IPS DF 19.7 (cell line): Measurements from ENCODE around the gene LEO1.
"Not testable (repeated sequence)": the region's sequence is repeated elsewhere in the genome, so short reads cannot be mapped to it uniquely, and the experiment has no call there.

ENCODE experiments used
- DNase-seq: peaks from one replicate; pipeline ENCODE4 v3.0.0-alpha.2; 2013; ENCODE audit warnings: low read depth, low spot score

Gene LEO1

DNA sequence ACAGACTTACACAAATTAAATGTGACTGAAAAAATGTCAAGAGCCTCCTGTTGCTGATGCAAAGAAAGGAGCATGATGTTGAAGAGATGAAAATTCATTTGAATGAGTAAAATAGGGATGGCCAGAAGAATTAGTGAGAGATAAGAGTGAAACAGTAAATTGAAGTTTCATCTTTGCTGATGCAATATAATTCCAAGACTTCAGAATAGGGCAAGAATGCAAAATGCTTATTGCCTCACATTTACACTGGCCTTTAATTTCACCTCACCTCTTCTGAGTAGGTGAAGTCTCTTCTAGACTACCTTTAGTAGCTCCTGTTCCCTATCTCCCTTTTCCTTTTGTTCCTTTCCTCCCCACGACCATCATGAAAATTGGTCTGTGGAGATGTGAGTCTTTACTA, 32.1 kb upstream of the LEO1 start:
- no peak for DNase-seq

DNA sequence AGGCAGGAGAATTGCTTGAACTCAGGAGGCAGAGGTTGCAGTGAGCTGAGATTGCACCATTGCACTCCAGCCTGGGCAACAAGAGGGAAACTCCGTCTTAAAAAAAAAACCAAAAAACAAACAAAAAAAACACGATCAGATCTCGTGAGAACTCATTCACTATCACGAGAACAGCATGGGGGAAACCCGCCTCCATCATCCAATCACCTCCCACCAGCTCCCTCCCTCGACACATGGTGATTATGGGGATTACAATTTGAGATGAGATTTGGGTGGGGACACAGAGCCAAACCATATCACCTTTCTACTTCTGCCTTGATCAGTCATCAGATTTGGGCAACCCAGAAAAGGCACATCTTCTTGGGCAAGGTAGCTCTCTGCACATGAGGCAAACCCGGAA, 31.5 kb upstream of the LEO1 start:
- not testable (repeated sequence) for DNase-seq

DNA sequence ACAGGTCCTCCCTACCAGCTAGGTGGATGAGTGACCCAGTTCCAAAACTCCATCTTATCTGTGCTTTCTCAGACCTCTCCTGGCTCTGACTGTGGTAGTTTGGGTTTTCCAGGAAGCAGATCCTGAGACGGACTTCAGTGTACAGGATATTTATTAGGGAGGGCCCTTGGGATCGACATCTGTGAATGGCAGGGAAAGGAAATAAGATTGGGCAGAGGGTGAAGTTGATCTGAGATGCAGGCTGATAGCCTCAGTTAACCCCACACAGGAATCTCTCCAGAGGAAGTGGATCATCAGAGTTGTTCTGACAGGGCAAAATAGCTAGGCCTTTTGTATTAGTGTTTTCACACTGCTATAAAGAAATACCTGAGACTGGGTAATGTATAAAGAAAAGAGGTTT, 30.8 kb upstream of the LEO1 start:
- DNase-seq = no peak

DNA sequence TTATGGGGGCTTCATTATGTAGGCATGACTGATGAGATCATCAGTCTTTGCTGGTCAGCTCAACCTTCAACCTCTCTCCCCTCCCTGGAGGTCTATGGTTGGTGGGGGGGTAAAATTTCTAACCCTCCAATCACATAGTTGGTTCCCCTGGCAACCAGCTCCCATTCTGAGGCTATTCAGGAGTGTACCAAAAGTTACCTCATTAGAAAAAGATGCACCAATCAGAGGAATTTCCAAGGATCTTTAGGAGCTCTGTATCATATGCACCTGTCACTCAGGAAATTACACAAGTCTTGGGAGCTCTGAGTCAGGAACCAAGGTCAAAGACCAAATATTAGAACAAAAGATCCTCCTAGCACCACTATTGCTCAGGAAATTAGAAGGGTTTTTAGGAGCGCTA, 21.4 kb upstream of the LEO1 start:
- DNase-seq = no peak

DNA sequence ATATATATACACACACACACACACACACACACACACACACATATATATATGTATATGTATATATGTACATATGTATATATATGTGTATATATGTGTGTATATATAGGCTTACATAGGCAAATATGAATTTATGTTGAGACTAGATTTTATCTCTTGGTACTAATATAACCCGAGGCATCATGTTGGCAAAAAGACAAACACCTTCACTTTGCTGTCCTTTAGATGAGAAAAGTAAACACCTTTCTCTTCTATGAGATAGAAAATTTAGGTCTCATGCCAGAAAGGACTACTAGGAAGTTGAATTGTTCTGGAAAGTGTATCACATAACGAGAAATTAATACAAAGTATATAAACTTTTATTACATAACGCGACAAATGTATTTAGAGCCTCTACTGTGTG, 19.6 kb upstream of the LEO1 start:
- no peak for DNase-seq

DNA sequence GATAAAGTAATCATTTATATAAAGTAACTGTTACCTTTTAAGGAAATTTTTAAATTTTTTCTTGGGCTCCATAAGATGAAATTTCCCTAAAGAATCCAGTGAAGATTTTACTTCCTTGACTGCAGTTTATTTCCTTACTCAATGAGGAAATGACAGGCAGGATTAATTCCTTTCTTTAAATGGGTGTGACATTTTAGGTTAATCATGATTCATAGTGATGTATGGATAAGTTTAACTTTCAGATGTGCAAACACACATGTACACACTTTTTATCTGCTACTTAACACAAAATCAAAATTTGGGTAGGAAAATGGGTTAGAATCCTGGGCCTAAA, 11.2 kb upstream of the LEO1 start:
- DNase-seq = no peak

DNA sequence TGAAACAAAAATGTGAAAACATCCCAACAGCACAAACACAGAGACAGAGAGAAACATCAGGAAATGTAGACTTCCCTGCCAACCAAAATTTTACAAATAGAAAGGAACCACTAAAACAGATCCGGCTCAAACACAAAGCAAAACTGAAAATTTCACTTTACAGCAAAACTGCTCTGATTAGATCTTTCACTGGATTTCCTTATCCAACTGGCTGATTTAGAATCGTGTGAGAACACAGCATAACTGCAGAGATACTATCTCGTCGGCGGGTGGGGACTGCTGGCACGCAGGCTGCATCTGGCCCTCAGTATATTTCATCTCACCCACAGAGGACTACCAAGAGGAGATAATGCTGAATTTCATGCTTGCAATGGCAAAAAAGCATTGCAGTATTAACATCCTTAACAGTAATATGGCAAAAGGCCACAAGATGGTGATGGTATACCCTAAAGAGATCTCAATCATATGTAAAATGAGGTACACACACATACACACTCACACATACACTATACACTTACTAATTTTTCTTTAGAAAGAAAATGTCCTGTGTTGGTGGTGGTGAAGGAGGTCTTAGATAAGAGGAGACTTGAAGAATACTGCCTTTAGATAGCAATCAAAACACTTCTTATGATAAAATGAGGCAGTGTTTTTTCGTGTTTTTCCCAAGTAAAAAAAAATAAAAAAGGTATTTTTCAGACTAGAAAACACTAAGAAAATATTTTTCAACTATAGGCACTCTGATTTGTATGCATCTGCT, 10.6 kb upstream of the LEO1 start:
- DNase-seq = no peak

DNA sequence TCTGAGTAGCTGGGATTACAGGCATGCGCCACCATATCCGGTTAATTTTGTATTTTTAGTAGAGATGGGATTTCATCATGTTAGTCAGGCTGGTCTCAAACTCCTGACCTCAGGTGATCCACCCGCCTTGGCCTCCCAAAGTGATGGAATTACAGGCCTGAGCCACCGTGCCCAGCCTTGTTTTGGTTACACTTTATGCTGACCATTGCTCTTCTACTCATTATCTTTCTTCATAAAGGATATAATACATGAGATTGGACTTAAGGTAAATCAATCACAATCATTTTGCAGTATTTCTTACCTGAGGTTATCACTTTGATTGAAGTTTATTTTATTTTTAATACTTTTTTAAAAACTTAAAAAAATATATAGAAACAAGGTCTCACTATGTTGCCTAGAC, 2.2 kb upstream of the LEO1 start:
- no peak for DNase-seq

DNA sequence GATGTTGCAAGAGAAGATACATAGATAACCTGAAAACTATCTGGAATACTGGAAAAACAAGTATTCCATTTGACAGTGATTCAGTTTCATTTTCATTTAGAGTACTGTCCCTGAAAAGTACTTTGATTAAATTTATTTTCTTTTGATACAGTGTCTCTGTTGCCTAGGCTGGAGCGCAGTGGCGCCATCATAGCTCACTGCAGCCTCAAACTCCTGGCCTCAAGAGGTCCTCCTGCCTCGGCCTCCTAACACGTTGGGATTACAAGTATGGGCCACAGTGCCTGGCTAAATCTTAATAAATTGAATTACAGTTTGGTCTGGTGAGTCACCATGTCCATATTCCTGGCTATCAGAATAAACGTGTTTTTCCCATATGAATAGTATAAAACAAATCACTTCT, 1.6 kb upstream of the LEO1 start:
- DNase-seq = no peak

DNA sequence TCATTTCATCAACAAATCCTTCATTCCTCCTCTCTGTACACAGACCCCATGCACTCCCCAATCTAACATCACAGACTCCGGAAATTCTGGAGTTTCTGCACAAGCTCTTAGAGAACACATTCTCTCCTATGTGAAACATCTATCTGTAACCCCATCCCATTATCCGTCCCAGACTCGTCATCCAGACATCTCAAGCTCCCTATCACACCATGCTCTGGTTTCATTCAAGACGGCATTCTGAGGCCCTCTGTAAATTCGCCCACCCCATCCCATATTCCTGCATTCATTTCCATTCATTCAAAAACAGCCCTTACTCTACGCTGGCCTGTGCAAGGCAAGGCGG, 575 bp downstream of the LEO1 start:
- no peak for DNase-seq

DNA sequence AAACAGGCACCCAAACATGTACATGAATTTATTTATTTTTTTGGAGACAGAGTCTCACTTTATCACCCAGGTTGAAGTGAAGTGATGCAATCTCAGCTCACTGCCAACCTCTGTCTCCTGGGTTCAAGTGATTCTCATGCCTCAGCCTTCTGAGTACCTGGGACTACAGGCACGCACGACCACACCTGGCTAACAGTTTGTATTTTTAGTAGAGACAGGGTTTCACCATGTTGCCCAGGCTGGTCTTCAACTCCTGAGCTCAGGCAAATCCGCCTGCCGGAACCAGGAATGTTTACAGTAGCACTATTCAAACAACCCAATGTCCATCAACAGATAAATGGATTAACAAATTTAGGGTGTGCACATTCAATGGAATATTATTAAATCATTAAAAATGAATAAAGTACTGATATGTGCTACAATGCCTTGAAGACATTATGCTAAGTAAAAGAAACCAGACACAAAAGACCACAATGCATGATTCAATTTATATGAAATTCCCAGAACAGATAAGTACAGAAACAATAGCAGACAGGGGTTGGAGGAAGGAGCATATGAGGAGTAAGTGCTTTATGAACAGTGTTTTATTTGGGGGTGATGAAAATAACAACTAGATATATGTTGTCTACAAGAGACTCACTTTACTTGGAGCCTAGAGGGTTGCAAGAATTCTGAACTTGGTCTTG, 1.3 kb downstream of the LEO1 start:
- DNase-seq = no peak

DNA sequence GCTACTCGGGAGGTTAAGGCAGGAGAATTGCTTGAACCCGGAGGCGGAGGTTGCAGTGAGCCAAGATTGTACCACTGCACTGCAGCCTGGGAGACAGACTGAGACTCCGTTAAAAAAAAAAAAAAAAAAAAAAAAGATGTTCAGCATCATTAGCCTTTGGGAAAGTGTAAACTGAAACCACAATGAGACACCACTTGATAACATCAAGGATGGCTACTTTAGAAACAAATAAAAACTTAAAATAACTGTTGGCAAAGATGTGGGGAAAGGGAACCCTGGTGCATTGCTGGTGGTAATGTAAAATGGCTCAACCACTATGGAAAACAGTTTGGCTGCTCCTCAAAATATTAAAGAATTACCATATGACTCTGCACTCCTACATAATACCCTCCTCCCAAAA, 1.9 kb downstream of the LEO1 start:
- no peak for DNase-seq

DNA sequence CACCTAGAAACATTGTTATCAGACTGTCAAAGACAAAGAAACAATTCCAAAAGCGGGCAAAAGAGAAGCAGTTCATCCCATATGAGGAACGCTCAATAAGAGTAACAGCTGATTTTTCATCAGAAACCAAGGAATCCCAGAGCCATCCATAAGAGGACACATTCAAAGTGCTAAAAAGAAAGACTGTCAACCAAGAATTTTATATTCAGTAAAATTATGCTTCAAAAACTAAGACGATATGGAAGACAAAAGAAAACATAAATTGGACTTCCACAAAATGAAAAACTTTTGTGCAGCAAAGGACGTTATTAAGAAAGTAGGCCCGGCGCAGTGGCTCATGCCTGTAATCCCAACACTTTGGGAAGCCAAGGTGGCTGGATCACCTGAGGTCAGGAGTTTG, 4.0 kb downstream of the LEO1 start:
- DNase-seq = no peak

DNA sequence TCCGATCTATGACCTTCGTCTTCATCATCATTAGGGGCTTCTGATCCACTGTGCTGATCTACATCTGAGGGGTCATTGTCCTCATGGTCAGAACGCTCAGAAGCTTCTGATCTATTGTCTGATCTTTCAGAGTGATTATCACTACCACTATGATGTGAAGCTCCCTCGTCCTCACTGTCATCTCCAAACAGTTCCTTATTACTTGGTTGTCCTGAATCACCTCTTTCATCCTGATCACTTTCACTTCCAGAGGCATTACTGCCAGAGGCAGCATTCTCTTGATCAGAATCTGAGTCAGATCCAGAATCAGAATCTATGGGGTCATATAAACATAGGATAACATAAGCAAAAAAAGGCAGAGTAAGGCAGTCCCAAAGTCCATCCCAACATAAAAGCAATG, 5.4 kb downstream of the LEO1 start:
- no peak for DNase-seq

DNA sequence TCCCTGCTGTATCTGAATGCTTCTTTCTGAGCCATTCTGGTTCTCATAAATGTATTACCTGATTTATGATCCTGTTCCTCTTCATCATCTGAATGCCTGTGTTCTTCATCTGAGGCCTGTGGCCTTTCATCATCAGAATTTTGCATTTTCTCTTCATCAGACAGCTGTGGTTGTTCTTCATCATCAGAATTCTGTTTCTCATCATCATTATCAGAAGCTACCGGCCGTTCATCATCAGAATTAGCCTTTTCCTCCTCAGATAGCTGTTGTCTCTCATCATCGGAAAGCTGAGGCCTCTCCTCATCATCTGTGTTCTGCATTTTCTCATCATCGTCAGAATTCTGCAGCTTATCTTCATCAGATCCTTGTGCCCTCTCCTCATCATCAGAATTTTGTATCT, 5.9 kb downstream of the LEO1 start:
- no peak for DNase-seq

DNA sequence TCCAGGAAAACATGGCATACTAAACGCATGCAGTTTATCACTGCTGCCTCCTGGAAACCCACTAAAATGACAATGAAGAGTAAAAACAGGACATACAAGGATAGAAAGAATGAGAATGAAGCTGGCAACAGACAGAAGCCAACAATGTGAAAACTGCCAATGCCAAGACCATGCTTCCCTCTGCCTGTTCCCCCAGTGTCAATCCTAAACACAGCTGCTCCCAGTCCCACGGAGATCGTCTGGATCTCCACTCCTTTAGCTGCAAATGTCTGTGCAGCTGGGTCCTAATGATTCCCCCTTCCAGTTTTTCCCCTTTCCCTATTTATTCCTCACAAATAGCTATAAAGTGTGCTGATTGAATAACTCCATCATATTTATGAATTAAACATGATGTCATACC, 16.1 kb downstream of the LEO1 start:
- no peak for DNase-seq

DNA sequence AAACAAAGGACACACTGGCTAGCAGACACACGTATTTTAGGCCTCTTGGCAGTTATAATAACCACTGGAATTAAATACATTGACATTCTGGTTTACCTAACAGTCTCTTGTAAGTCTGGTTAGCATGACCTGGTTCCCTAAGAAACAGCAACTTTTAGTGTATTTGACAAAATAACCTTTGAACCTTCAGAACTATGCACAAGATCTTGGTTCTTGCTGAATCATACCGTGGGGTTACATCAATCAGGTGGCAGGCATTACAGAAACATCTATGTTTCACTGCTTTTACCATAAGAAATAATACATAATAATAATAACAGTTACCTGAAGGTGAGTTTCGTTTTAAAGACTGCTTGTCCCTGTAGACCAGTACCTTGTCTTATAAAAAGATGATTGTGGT, 18.8 kb downstream of the LEO1 start:
- no peak for DNase-seq

DNA sequence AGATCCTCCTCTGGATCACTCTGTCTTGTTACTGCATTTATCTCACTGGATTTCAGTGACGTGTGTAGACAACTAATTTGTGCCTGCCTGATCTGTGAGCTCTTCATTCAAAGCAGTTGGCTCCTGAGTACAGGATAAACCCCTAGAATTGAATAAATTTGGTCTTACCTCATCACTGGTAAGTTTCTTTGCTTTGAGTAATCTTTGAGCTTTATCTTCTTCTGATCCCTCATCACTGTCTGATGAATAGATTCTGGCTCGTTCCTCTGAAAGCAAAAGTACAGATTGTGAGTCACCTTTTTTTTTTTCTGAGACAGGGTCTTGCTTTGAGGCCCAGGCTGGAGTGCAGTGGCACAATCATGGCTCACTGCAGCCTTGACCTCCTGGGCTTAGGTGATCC, 24.5 kb downstream of the LEO1 start:
- DNase-seq = no peak

DNA sequence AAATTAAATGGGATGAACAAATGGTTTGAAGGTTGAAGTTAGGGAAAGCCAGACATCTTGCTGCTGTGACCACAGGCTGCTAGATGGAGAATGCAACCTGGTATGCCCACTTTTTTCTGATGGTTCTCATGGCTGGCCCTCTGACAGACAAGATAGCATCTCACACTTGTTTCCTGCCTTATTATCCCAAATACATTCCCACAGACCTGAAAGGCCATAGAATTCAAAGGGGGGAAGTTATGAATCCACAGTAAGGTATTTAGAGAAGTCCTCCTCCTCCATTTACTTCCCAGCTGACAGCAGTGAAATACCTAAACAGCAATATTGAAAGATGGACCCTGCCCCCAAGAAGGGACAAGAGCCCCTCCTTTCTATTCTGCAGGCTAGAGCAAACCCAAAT, 32.4 kb downstream of the LEO1 start:
- no peak for DNase-seq

DNA sequence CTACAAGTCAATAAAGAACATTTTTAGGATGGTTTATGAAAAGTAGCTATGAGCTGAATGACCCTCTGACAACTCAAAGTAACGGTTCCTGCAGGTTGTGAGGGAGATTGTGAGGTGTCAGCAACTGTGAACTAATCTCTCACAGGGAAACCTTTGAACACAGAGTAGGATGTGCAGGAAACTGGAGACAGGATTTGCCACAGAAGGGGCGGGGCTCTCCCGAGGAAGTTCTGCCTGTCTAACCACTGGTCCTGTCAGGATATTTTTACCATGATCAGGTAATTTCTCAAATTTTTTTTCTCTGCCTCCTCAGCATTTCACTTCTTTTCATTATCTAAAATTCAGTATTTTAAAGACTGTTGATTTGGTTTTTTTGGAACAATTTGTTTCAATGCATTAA, 33.3 kb downstream of the LEO1 start:
- no peak for DNase-seq

DNA sequence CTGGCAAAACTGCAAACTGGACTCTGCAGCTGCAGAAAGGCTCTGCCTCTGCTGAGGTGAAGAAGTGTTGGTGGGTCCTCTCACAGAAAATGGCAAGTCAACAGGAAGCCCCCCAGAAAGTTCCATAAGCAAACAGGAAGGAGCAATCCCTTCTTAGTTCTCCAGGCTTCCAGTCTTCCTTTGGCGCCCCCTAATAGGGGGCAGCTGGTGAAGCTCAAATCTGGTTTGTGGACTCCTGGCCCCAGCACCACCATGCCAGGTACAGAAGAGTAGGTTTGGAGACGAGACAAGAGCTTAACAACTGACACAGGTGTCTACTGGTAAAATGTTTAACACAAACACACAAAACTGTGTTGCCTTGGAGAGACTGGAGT, 35.5 kb downstream of the LEO1 start:
- DNase-seq = no peak

DNA sequence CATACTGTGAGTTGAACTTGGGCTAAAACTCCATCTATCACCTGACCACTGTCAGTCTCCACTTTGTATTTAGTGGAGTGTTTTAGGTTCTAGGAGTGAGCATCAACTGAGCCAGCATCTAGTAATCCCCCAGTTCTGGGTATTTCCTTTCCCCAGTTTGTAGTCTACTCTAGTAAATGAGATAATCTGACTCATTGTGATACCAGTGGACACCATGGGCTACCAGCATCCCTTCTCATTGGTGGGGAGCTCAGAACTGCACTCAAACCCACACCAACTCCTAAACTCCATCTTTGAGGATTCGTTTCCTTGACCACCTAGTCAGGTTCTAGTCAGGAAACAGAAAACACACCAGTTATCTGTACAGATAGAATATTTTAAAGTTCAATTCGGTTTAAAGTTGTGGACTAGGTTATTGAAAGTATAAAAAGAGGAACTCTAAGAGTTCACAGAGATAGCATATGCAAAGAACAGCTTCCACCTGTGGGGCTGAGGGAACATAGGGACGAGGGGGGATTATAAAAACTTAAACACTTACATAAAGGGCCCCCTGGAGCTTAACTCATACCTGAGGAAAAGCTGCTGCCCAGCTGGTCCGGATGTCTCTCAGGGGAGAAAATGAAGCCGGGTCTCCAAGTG, 36.0 kb downstream of the LEO1 start:
- DNase-seq = no peak

DNA sequence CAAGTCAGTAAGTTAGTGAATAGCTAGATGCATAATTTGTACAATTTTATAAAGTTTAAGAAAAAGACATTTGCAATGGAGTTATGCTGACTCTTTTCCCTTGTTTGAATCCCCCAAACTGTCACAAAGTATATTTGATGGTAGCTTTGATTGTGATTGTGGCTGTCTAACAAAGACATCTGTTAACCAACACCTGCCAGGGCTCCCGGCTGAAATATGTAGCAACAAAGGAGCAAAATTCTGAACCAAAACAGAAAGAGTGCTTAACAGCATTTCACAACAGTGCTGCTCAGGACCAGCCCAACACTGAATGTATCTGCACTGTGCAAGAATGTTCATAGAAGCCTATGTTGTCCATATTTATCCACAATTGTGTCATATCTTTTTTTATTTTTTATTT, 39.4 kb downstream of the LEO1 start:
- DNase-seq = no peak

DNA sequence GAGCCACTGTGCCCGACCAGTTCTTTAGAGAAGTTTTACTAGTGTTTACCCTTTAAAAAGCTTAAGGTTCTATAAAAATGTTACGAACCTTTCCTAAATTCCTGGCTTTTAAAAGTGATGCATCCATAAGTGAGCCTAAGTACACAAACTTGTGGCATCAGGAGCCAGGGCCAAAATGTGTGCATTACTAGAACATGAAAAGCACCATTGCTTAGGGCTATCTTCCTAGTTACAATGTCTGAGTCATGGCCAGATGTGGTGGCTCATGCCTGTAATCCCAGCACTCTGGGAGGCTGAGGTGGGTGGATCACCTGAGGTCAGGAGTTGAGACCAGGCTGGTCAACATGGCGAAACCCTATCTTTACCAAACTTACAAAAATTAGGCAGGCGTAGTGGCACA, 39.9 kb downstream of the LEO1 start:
- no peak for DNase-seq
